HepG2 (cell line): ENCODE results near the gene MYRIP. TPM values are rescaled to one million over a fixed set of nuclear protein-coding genes. Genes with fewer than 3 reads are reported as not detected.

ENCODE experiments used
- ATAC-seq: fragments of 200-7000 bp; cut with Tn5 transposase; 3 replicates; pipeline ENCODE4 v1.9.1; 2020; ENCODE audit warnings: mild to moderate bottlenecking, moderate library complexity
- BruUV-seq: library from RNA; stranded (reverse); fragments of 400-500 nt; replicated peaks from 2 replicates; lab custom pipeline; 2021; lab: Mats Ljungman, UMichigan
- CTCF ChIA-PET: fragments of 300-600 bp; formaldehyde crosslinking; extraction: SDS; loops from one replicate; lab custom pipeline; 2021; ENCODE audit warnings: low total read pairs, inconsistent platforms, low intra/inter-chr PET ratio; lab: Yijun Ruan, JAX
- POLR2A ChIA-PET: fragments of 350-600 bp; sonication (Branson Sonifier 250); formaldehyde crosslinking; loops from one replicate; lab custom pipeline; 2020; ENCODE audit warnings: antibody characterized with exemption, inconsistent platforms; lab: Yijun Ruan, JAX
- DNase-seq: peaks from one replicate; pipeline ENCODE4 v3.0.0-alpha.2; 2015; ENCODE audit warnings: low spot score
- FAIRE-seq: peaks from 3 replicates; lab custom pipeline; 2011; peaks lifted over from hg19 to GRCh38; lab: Jason Lieb, UNC
- H2AFZ ChIP-seq: one replicate; pipeline ENCODE4 v1.6.1; 2011; ENCODE audit warnings: low read length, inconsistent platforms
- H3K27ac ChIP-seq: fragments of 300-600 bp; 3 replicates; pipeline ENCODE4 v1.8.0; 2011; ENCODE audit warnings: mixed run types, mild to moderate bottlenecking, mixed read lengths, low read length, inconsistent platforms; ENCODE audit not compliant: insufficient read depth; ENCODE audit errors: extremely low read length
- H3K27me3 ChIP-seq, 2 experiments: fragments of 200-600 bp in 1 of 2; 2 replicates in 1 of 2; 3 replicates in 1 of 2; pipeline versions ENCODE4 v1.6.0 to v1.8.0; 2011; ENCODE audit warnings: low read length in 2 of 2, mild to moderate bottlenecking in 2 of 2, moderate library complexity in 2 of 2, inconsistent platforms in 1 of 2; ENCODE audit not compliant: insufficient read depth in 2 of 2, control insufficient read depth in 1 of 2
- H3K36me3 ChIP-seq, 2 experiments: fragments of 200-600 bp in 1 of 2; replicated peaks in 1 of 2; 2 replicates in 1 of 2; 3 replicates in 1 of 2; pipeline versions ENCODE4 v1.5.1 to v1.8.0; 2011; ENCODE audit warnings: low read length in 2 of 2, inconsistent platforms in 1 of 2; ENCODE audit not compliant: insufficient read depth in 2 of 2, control insufficient read depth in 1 of 2
- H3K4me1 ChIP-seq: 2 replicates; pipeline ENCODE4 v1.5.1; 2012; ENCODE audit warnings: low read length, inconsistent platforms; ENCODE audit not compliant: insufficient read depth
- H3K4me2 ChIP-seq: 2 replicates; pipeline ENCODE4 v1.6.0; 2011; ENCODE audit warnings: low read depth, low read length, inconsistent platforms
- H3K4me3 ChIP-seq, 3 experiments: fragments of 200-600 bp in 1 of 3; sonication (generic), shearing (Covaris generic) in 1 of 3; replicated peaks in 1 of 3; 2 replicates each; pipeline ENCODE4 v1.5.1; 2011 to 2016; ENCODE audit warnings: low read length in 3 of 3, inconsistent platforms in 2 of 3, low read depth in 2 of 3, mild to moderate bottlenecking in 2 of 3, control low read depth in 1 of 3, mixed read lengths in 1 of 3; ENCODE audit not compliant: insufficient read depth in 1 of 3
- H3K79me2 ChIP-seq: one replicate; pipeline ENCODE4 v1.6.1; 2011; ENCODE audit warnings: low read length, inconsistent platforms; ENCODE audit not compliant: insufficient read depth
- H3K9ac ChIP-seq: 2 replicates; pipeline ENCODE4 v1.6.0; 2011; ENCODE audit warnings: mild to moderate bottlenecking, low read depth, low read length, inconsistent platforms; ENCODE audit not compliant: insufficient read depth
- H3K9me3 ChIP-seq: 2 replicates; pipeline ENCODE4 v1.5.1; 2012; ENCODE audit warnings: mild to moderate bottlenecking, low read length
- H4K20me1 ChIP-seq: 2 replicates; pipeline ENCODE4 v1.6.0; 2011; ENCODE audit warnings: inconsistent platforms, mild to moderate bottlenecking, low read length, moderate library complexity; ENCODE audit not compliant: insufficient read depth
- CERS6 ChIP-seq: sonication (generic); formaldehyde crosslinking; IDR thresholded peaks from 2 replicates; pipeline ENCODE4 v1.5.0; 2020; ENCODE audit warnings: missing genetic modification reagents
- PTBP1 ChIP-seq: fragments of 200-400 bp; formaldehyde crosslinking; IDR thresholded peaks from 2 replicates; pipeline ENCODE4 v1.6.1; 2018; ENCODE audit warnings: low read length, low read depth; ENCODE audit not compliant: poor library complexity, severe bottlenecking
- ZNF24 ChIP-seq: fragments of 450-650 bp; IDR thresholded peaks from 2 replicates; pipeline ENCODE4 v1.6.1; 2017; ENCODE audit warnings: antibody characterized with exemption, mild to moderate bottlenecking
- ZNF7 ChIP-seq: IDR thresholded peaks from 2 replicates; pipeline ENCODE4 v1.6.1; 2016; ENCODE audit warnings: missing biosample characterization, missing genetic modification reagents
- WGBS: methylation state at CpG from one replicate; pipeline ENCODE4 v1.1.6; 2017; ENCODE audit warnings: low lambda C conversion rate; 5-methylcytosine and 5-hydroxymethylcytosine counted together
- in situ Hi-C: cut with HindIII; loops from 2 replicates; pipeline ENCODE4 v1.10.0; 2017; ENCODE audit warnings: low pct_unique_long_range_greater_than_20kb; ENCODE audit not compliant: extremely low pct_ligation_motif_present
- intact Hi-C: fragments of 100-400 bp; cut with micrococcal nuclease; formaldehyde crosslinking; loops from one replicate; pipeline ENCODE4 v1.10.0; 2022; ENCODE audit not compliant: unreplicated experiment
- polyA plus RNA-seq, 8 experiments: library from polyadenylated mRNA; depleted of rRNA in 3 of 8; stranded (reverse) in 7 of 8; unstranded in 1 of 8; fragments of >200 nt; fragmentation: Illumina TruSeq in 4 of 8; extraction: Trizol in 4 of 8; gene quantifications; 2 replicates each; pipeline versions ENCODE4 v1.2.1 to v1.2.3, GENCODE V29; 2011 to 2016; ENCODE audit warnings: low read depth in 4 of 8, missing spikeins in 1 of 8, mixed read lengths in 1 of 8; ENCODE audit not compliant: insufficient read depth in 1 of 8
- total RNA-seq, 5 experiments: library from RNA; depleted of rRNA; stranded (reverse); fragments of >200 nt; fragmentation: Illumina TruSeq; extraction: Trizol; gene quantifications; 2 replicates each; pipeline ENCODE4 v1.2.3, GENCODE V29; 2016; ENCODE audit warnings: low read depth in 1 of 5

MYRIP gene
- total and polyA plus RNA-seq, 2 of the 13 experiments (the other 11 are each of a cell fraction or from before 2014, with no cell fraction given) = 0.64 to 0.84 TPM

GRCh38 chr3:40290396-40290795, 481.0 kb downstream of the MYRIP start:
- no peaks in the 10 kb centered on the region for H3K79me2 ChIP-seq
- no peaks in the 10 kb centered on the region for H3K27me3 ChIP-seq
- no peaks in the 10 kb centered on the region for H3K36me3 ChIP-seq
- no peak overlapping the region for H2AFZ ChIP-seq
- ChIA-PET POLR2A (interaction anchor here (1.2 kb wide), 1 partner anchor 19 kb away, joined by 9 read pairs; no protein-coding TSS in a partner anchor), CTCF (no interaction called here)
- H3K4me3 ChIP-seq = peak overlapping the region in 2 of 3 experiments; percentile 11 to 17; a peak in 1 of 6 replicates
- no peaks in the 10 kb centered on the region for H3K9me3 ChIP-seq
- peak; percentile 93 for ATAC-seq
- WGBS = 57% methylated on average over 5 of the region's 6 CpGs
- no peak overlapping the region for H3K27ac ChIP-seq
- in situ Hi-C loops = no loop called here
- H4K20me1 ChIP-seq = no peaks in the 10 kb centered on the region
- FAIRE-seq = no peak
- DNase-seq = peak; percentile 6
- H3K4me2 ChIP-seq = peak overlapping the region; percentile 46
- H3K4me1 ChIP-seq = peaks cover 10% of the 10 kb centered on the region; the same call in 1 of the 2 replicates
- no peak overlapping the region for H3K9ac ChIP-seq
- intact Hi-C loops = loop anchor here (10.0 kb wide), 1 partner anchor 376 kb away; no protein-coding TSS in a partner anchor
- BruUV-seq = no TSS peak
- peak; percentile 81 for TF ChIP-seq ZNF7 (CRISPR knock-in tag)
- no peak for TF ChIP-seq CERS6 (CRISPR knock-in tag)

GRCh38 chr3:40291471-40291870, 482.1 kb downstream of the MYRIP start:
- CTCF ChIA-PET = no interaction called here
- no peaks in the 10 kb centered on the region for H4K20me1 ChIP-seq
- no peak overlapping the region for H3K9ac ChIP-seq
- no peak overlapping the region for H3K4me3 ChIP-seq
- intact Hi-C loops (loop anchor here (10.0 kb wide), 1 partner anchor 377 kb away; no protein-coding TSS in a partner anchor), in situ Hi-C loops (no loop called here)
- 77% methylated on average over 4 of the region's 4 CpGs for WGBS
- H2AFZ ChIP-seq = no peak overlapping the region
- FAIRE-seq (no peak), DNase-seq (no peak), ATAC-seq (no peak)
- H3K4me1 ChIP-seq = peaks cover 10% of the 10 kb centered on the region; the same call in 1 of the 2 replicates
- no peak overlapping the region for H3K4me2 ChIP-seq
- TF ChIP-seq ZNF24 = no peak
- no peak for TF ChIP-seq PTBP1
- no TSS peak for BruUV-seq
- no peaks in the 10 kb centered on the region for H3K79me2 ChIP-seq
- H3K27me3 ChIP-seq = no peaks in the 10 kb centered on the region
- H3K9me3 ChIP-seq = no peaks in the 10 kb centered on the region
- H3K27ac ChIP-seq = no peak overlapping the region
- POLR2A ChIA-PET = interaction anchor here (1.2 kb wide), 1 partner anchor 18 kb away, joined by 9 read pairs; no protein-coding TSS in a partner anchor
- H3K36me3 ChIP-seq = no peaks in the 10 kb centered on the region
